HG02938 (cell line): ENCODE results near the gene TENM4.
A peak's percentile ranks its signal among the peaks of the same experiment; 100 is the strongest.

Experiments used
- ATAC-seq: cut with Tn5 transposase; IDR thresholded peaks from one replicate; pipeline ENCODE4 v1.9.1; 2021; ENCODE audit warnings: mild to moderate bottlenecking, moderate library complexity; ENCODE audit not compliant: unreplicated experiment

The TENM4 gene

GRCh38 chr11:79150966-79151365 lies 289.9 kb downstream of the TENM4 start:
- no peak for ATAC-seq

DNA sequence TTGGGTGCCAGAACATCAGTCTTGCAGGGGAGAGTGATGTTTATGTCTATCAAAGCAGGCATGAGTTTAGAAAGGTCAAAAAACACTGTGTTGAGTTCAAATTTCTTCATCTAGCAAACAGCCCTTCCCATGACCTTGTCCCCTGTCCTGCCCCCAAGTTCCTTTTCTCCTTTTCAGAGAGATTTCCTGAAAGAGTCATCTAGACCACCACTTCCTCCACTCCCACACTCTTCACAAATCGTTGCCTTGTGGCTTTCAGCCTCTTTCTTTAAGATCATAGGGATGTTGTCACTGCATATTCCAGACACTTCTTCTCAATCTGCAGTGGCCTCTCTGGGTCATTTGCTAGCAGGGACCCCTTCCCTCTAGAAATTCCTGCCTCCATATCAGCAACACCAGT lies 290.5 kb downstream of the TENM4 start:
- ATAC-seq: no peak

DNA sequence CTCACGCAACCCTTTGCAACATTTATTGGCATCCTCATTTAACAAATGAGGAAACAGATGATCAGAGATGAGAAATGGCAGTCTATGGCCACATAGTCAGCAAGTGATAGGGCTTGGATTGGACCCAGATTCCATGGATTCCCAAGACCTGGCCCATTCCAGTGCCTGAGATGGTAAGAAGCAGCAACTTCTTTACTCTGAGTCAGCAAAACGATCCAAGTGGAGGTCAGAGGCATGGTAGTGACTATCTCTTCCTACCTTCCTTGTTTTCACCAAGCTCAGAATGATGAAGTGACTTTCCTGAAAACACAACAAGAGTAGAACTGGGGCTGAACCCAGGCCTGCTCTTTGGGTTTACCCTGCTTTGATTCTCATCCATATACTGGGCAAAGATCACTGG lies 293.1 kb downstream of the TENM4 start:
- no peak for ATAC-seq

DNA sequence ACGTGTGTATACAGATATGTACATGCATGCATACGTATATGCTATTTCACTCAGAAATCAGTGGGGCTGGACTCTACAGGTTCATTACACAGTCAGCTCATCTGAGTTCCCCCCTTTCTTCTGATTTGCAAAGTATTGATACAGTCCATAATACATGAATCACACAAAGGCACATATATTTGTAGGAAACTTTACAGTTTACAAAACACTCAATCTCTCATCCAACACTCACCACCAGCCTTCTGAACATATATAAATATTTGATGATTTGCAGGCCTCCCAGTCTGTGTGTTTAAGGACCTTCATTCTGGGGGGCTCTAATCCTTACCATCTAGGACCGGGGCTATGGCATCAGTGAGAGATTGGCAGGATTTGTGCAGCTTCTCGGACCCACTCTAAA lies 293.8 kb downstream of the TENM4 start:
- no peak for ATAC-seq

GRCh38 chr11:79139900-79140299 lies 300.9 kb downstream of the TENM4 start:
- no peak for ATAC-seq

DNA sequence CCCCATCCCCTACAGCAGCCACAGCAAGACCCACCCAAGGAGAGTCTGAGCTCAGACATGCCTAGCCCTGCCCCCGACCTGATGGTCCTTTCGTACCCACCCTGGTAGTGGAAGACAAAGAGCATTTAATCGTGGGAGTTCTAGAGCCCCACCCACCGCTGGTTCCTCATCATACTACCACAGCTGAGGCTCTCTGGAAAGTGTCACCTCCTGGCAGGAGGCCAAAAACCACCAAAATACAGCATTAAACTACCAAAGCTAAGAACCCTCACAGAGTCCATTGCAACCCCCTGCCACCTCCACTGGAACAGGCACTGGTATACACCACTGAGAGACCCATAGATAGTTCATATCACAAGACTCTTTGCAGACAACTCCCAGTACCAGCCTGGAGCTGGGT lies 311.1 kb downstream of the TENM4 start:
- ATAC-seq: no peak

- ATAC-seq: no peak
Observed at GRCh38 chr11:79128291-79128690, 312.5 kb downstream of the TENM4 start.

DNA sequence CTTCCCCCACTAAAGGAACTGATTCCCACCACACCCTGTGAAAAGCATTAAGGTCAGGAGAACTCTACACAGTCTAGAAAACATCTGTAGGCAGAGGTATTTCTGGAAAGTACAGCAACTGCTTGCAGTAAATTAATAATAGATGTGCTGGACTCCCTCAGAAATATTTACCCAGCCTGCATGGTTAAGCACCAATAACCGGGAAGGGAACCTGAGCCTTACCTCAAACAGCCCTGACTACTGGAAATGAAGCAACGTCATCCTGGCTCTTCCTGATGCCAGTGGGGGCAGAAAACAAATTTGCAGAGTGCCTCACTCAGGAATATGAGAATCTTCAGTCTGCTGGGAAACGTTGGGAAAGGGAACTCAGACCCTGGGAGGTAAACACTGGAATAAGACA lies 318.1 kb downstream of the TENM4 start:
- no peak for ATAC-seq

DNA sequence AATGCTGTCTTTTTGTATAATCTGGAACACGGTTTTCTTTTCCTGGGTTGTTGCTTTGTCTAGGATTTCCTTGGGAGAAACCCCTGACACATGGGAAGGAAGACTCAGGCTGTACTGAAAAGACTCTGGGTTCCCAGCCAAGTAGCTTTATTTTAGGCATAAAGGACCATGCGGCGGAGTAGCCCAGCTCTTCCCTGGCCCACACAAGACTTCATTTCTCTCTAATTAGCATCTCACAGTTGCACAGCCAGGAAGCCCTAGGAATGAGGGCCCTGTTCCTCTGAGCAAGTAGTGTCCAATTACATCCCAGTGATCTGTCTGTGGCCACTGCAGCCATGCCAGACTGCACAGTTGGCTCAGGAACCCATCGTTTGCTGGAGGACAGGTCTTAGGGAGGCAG lies 319.5 kb downstream of the TENM4 start:
- no peak for ATAC-seq

- ATAC-seq: no peak
Observed at GRCh38 chr11:79119491-79120284, 321.1 kb downstream of the TENM4 start.

GRCh38 chr11:79117488-79117887 lies 323.3 kb downstream of the TENM4 start:
- ATAC-seq: no peak

GRCh38 chr11:79116600-79116999 lies 324.2 kb downstream of the TENM4 start:
- ATAC-seq: no peak

GRCh38 chr11:79113054-79113690 lies 327.7 kb downstream of the TENM4 start:
- no peak for ATAC-seq

DNA sequence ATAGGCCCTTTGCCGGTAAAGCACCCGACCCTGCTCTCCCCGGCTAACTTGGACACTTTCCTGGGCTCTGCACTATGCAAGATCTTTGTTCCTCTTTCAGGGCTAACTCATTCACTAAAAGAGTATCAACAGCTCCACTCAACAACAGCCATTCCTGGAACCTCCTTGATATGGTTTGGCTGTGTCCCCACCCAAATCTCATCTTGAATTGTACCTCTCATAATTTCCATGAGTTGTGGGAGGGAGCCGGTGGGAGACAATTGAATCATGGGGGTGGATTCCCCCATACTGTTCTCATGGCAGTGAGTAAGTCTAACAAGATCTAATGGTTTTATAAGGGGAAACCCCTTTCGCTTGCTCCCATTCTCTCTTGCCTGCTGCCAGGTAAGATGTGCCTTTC lies 330.0 kb downstream of the TENM4 start:
- no peak for ATAC-seq

GRCh38 chr11:79110321-79110720 lies 330.5 kb downstream of the TENM4 start:
- ATAC-seq: no peak

- no peak for ATAC-seq
Observed at GRCh38 chr11:79108851-79109250, 332.0 kb downstream of the TENM4 start.

- no peak for ATAC-seq
Observed at GRCh38 chr11:79102840-79103239, 338.0 kb downstream of the TENM4 start.

DNA sequence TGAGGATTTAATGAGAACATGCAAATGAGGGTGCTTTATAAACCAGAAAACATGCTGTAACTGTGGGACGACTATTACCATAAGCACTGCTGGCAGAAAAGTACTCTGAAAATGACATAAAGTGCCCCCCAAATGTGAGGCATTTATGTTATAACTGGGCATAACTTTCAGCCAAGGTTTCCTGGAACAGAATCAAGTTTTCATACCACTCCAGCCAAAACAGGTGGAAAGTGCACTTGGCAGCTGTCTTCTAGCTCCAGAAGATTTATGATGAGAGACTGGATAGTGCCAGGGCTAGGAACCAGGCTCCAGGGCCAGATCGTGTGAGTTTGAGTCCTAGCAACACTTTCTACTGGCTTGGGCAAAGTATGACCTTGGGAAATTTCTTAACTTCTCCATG lies 339.2 kb downstream of the TENM4 start:
- no peak for ATAC-seq

GRCh38 chr11:79100093-79100910 lies 340.5 kb downstream of the TENM4 start:
- ATAC-seq: peak; percentile 95

GRCh38 chr11:79098146-79098545 lies 342.7 kb downstream of the TENM4 start:
- ATAC-seq: no peak

GRCh38 chr11:79097246-79097875 lies 343.5 kb downstream of the TENM4 start:
- no peak for ATAC-seq
